Progenitor cell of endocrine pancreas (in vitro differentiated cells): Measurements from ENCODE around the gene KCND1. TPM values are rescaled to one million over a fixed set of nuclear protein-coding genes. Genes with fewer than 3 reads are reported as not detected.

Experiments
- DNase-seq: peaks from one replicate; pipeline ENCODE4 v3.0.0; 2021; ENCODE audit warnings: low spot score; ENCODE audit not compliant: unreplicated experiment
- H3K27ac Mint-ChIP-seq: 2 replicates; pipeline ENCODE4 v1.8.0; 2021; ENCODE audit warnings: mild to moderate bottlenecking, moderate library complexity, mixed read lengths
- H3K27me3 Mint-ChIP-seq: 2 replicates; pipeline ENCODE4 v1.8.0; 2021; ENCODE audit warnings: mixed read lengths
- H3K36me3 Mint-ChIP-seq: 2 replicates; pipeline ENCODE4 v1.8.0; 2022; ENCODE audit warnings: mixed read lengths; ENCODE audit not compliant: insufficient read depth
- H3K4me1 Mint-ChIP-seq: 2 replicates; pipeline ENCODE4 v1.8.0; 2021; ENCODE audit warnings: low read depth, mixed read lengths
- H3K4me3 Mint-ChIP-seq: 2 replicates; pipeline ENCODE4 v1.8.0; 2021; ENCODE audit warnings: low read depth, mild to moderate bottlenecking, moderate library complexity, mixed read lengths
- H3K9me3 Mint-ChIP-seq: 2 replicates; pipeline ENCODE4 v1.8.0; 2021; ENCODE audit warnings: low read depth, mixed read lengths
- total RNA-seq: library from RNA; stranded (reverse); gene quantifications from 2 replicates; pipeline ENCODE4 v1.2.1, GENCODE V29; 2021
- TF ChIP-seq, protein P1 (sequence below): fragments of 200-600 bp; sonication (generic); IDR thresholded peaks from one replicate; pipeline ENCODE4 v1.5.0; 2021; ENCODE audit warnings: antibody characterized with exemption, mild to moderate bottlenecking; ENCODE audit not compliant: unreplicated experiment

Gene KCND1
- total RNA-seq, 1 donor from 2014 or later, result 8.2 TPM

DNA sequence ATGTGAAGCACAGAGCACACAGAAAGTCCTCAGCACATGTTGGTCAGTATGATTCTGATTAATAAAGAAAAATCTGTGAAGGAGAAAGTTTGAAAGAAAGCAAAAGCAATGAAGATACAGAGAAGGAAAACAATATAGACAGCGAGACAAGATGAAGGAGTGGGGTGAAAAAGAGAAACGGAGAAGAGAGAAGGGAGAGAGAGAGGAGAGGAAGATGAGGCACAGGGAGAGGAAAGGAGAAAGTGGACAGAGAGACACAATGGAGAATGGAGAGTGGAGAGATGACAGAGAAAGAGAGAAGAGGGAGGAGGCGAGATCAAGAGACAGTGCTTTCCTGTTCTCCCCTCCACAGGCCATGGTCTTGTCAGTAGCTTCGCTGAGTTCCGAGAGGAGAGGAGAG lies 3.9 kb upstream of the KCND1 start:
- peaks cover 20% of the 10 kb centered on the region for H3K36me3 Mint-ChIP-seq

GRCh38 chrX:48975041-48975440 lies 3.4 kb upstream of the KCND1 start:
- peaks cover 20% of the 10 kb centered on the region for H3K36me3 Mint-ChIP-seq
- peaks cover 21% of the 10 kb centered on the region for H3K9me3 Mint-ChIP-seq
- TF ChIP-seq, protein P1, sequence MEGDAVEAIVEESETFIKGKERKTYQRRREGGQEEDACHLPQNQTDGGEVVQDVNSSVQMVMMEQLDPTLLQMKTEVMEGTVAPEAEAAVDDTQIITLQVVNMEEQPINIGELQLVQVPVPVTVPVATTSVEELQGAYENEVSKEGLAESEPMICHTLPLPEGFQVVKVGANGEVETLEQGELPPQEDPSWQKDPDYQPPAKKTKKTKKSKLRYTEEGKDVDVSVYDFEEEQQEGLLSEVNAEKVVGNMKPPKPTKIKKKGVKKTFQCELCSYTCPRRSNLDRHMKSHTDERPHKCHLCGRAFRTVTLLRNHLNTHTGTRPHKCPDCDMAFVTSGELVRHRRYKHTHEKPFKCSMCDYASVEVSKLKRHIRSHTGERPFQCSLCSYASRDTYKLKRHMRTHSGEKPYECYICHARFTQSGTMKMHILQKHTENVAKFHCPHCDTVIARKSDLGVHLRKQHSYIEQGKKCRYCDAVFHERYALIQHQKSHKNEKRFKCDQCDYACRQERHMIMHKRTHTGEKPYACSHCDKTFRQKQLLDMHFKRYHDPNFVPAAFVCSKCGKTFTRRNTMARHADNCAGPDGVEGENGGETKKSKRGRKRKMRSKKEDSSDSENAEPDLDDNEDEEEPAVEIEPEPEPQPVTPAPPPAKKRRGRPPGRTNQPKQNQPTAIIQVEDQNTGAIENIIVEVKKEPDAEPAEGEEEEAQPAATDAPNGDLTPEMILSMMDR, result no peak
- no peak overlapping the region for H3K4me3 Mint-ChIP-seq
- H3K27ac Mint-ChIP-seq, result no peak overlapping the region
- no peaks in the 10 kb centered on the region for H3K27me3 Mint-ChIP-seq
- DNase-seq, result no peak
- H3K4me1 Mint-ChIP-seq, result peaks cover 5% of the 10 kb centered on the region

More for the DNA sequence above, 3.9 kb upstream of the KCND1 start:
- Mint-ChIP-seq H3K4me3 (no peak overlapping the region), H3K4me1 (peaks cover 5% of the 10 kb centered on the region), H3K27ac (no peak overlapping the region), H3K9me3 (peaks cover 21% of the 10 kb centered on the region), H3K27me3 (no peaks in the 10 kb centered on the region)
- DNase-seq, result no peak
- TF ChIP-seq, protein P1, result no peak

DNA sequence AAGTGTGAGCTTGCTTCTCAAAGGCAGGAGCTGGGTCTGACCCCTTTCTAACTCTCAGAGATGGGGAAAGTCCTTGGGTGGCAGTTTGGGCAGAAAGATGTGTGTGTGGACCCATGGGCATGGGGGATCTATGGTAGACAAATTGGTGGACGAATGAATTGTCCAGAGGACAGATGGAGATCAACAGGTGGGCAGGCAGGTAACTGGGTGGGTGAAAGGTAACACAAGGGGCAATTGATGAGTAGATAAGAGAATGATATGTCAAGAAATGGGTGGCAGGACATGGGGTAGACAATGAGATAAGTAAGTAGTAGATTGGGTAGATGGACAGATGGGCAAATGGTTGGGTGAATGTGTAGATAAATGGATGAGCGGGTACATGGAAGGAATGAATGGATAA lies 2.9 kb upstream of the KCND1 start:
- H3K36me3 Mint-ChIP-seq, result peaks cover 20% of the 10 kb centered on the region
- H3K27me3 Mint-ChIP-seq, result no peaks in the 10 kb centered on the region
- H3K4me3 Mint-ChIP-seq, result no peak overlapping the region
- H3K4me1 Mint-ChIP-seq, result peaks cover 5% of the 10 kb centered on the region
- TF ChIP-seq, protein P1, result no peak
- peaks cover 21% of the 10 kb centered on the region for H3K9me3 Mint-ChIP-seq
- H3K27ac Mint-ChIP-seq, result no peak overlapping the region
- no peak for DNase-seq

DNA sequence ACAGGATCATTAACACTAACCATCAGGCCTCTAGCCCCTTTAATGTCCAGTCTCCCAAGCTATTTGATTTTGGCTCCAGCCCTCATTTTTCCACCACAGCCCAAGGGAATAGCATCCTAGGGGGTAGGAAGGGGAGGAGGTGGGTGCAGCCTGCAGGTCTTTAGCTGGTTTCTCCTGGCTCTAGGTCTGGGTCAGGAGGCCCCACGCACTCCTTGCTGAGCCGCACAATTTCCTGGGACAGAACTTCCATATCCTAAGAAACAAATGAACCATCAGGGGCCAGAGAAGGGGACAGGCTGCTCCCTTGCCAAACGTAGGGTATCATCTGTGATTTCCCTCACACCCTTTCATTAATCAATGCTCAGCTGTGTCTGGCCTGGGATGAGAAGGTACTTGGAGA lies 2.4 kb upstream of the KCND1 start:
- Mint-ChIP-seq H3K36me3 (peaks cover 20% of the 10 kb centered on the region), H3K27me3 (no peaks in the 10 kb centered on the region), H3K27ac (no peak overlapping the region), H3K4me3 (no peak overlapping the region), H3K9me3 (peaks cover 21% of the 10 kb centered on the region), H3K4me1 (peaks cover 5% of the 10 kb centered on the region)
- DNase-seq, result no peak
- TF ChIP-seq, protein P1, result no peak

DNA sequence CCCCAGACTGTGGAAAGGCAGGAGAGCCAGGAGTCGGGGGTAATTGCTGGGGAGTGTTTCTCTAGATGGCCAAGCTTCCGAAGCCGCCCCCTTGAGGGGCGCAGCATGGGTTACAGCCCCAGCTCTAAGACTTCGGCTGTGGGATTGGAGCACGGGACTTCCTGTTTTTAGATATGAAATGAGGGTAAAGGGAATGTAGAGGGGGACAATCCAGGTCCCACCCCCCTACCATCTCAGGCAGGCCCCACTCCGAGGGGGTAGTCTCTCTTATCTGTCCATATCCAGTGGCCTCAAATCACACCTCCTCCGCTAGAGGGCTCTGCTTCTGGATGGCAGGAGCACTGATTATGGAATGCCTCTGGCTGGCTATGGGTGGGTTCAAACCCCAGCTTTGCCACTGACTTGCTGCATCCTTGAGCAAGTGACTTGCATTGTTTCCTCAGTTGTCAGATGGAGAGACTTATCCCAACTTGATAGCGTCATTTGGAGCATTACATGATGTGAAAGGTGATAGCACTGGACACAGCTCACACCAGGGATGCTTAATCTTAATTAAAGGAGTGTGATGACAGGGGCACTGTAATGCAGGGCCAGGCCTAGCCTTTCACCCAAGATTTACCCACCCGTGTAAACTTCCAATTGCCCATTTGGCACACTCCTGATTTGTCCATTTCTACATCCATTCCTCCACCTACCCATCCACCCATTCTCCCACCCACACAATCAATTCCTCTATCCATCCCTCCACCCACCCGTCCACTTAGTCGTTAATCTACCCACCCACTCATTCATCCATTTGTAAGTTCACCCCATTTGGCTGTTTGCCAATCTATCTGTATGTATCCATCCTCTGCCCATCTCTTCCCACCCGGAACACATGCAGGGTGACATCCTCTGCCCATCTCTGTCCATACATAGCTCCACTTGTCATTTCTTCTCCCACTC lies 848 bp upstream of the KCND1 start:
- DNase-seq, result no peak
- Mint-ChIP-seq H3K4me3 (peak overlapping the region; percentile 69), H3K27ac (peak overlapping the region; percentile 87), H3K27me3 (no peaks in the 10 kb centered on the region), H3K36me3 (peaks cover 11% of the 10 kb centered on the region), H3K4me1 (peaks cover 5% of the 10 kb centered on the region), H3K9me3 (peaks cover 15% of the 10 kb centered on the region)
- TF ChIP-seq, protein P1, result peak; percentile 54
